HG02970 (cell line): ENCODE measurements around the gene ANKFN1.

ENCODE experiments used
- ATAC-seq: cut with Tn5 transposase; IDR thresholded peaks from one replicate; pipeline ENCODE4 v1.9.1; 2021; ENCODE audit warnings: mild to moderate bottlenecking, moderate library complexity, moderate number of reproducible peaks; ENCODE audit not compliant: unreplicated experiment, low FRiP score

The ANKFN1 gene

DNA sequence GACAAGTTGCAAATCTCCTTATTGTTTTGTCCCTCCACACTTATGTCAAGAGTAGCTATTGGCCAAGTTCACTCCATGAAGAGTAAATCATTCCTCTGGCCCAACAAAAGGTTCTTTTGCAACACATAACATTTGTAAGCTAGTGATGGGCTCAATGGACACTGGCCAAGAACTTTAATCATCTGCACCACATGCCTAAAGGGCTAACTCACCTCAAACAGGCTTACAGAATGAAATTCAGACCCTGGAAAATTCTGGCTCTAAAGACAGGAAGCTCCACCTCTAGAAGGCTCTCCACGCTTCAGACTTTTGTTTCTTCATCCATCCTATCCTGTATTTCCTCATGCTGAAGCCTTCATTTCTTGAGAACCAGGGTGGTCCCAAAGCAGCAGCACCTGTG, 10.9 kb upstream of the ANKFN1 start:
- no peak for ATAC-seq

GRCh38 chr17:56142781-56143180, 10.5 kb upstream of the ANKFN1 start:
- ATAC-seq, result no peak

DNA sequence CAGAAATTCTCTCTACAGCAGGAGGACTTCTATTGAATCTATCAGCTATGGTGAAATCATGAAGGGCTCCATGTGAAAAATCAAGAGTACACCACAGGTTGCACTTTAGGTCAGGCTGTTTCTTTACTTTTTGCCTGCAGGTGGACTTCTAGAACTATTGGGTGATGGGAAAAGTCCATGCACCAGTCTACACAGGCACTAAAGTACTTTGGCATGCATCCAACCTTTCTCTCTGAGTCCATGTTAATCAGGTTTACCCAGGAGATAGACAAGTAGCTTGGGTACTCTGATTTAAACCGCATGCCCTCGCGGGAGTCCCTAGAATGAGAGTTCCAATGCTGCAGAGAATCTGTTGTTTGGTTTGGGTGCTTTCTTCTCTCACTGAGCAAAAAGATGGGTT, 9.1 kb upstream of the ANKFN1 start:
- ATAC-seq, result no peak

GRCh38 chr17:56146534-56146933, 6.7 kb upstream of the ANKFN1 start:
- ATAC-seq, result no peak

GRCh38 chr17:56148333-56148732, 4.9 kb upstream of the ANKFN1 start:
- ATAC-seq, result no peak

DNA sequence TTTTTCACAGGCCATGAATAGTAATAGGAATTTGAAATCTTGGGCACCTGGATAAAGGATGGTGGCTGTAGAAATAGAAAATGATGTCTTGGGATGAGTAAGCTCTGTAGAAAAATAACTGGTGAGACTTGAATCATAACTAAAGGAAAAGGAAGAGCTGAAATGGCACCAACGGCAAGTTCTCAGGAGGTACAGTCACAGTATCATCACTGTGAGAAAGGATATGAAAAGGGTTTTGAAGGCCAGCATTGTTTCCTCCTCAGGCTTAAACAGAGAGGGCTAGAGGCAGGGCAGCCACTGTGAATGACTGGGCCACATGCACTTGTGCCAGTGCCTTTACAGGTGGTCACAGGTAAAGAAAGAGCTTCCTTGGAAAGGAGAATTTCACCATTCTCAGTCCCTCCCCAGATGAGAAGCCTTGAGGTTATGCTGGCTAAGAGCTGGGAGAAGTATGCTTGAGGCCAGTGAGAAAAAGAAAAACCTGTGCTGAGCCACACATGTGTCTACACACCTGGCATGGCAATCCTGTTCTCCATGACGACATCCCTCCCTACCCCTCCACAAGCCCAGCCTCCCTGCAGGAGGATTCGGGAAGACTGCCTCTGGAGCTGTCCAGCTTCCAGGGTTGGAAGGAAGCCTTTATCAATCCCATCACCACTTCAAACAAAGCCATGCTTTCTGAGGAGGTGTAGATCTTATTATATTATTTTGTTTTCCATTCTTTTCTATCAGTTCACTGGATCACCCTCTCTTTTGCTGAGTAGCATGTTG, 3.8 kb upstream of the ANKFN1 start:
- no peak for ATAC-seq

DNA sequence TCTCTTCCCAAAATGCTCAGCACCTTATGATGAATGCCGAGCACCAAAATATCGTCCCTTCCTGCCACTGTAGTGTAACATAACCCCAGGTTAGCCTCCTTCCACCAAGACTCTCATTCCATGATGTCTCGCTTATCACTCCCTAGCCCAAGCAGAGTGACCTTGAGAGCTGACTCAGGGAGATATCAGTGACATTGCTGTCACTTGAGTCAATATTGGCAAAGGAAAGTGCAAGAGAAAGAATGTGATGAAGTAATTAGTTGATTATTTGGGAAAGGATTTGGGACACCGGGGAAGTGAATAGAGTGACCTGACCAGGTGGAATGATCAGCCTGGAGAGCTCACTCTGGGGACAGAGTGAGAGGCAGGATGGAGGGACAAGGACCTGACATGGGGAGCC, 2.6 kb upstream of the ANKFN1 start:
- no peak for ATAC-seq

GRCh38 chr17:56157845-56158244, 4.6 kb downstream of the ANKFN1 start:
- ATAC-seq, result no peak

- no peak for ATAC-seq
These were observed 5.1 kb downstream of the ANKFN1 start for GRCh38 chr17:56158344-56158743.

- no peak for ATAC-seq
These were observed 5.9 kb downstream of the ANKFN1 start for GRCh38 chr17:56158915-56159825.

DNA sequence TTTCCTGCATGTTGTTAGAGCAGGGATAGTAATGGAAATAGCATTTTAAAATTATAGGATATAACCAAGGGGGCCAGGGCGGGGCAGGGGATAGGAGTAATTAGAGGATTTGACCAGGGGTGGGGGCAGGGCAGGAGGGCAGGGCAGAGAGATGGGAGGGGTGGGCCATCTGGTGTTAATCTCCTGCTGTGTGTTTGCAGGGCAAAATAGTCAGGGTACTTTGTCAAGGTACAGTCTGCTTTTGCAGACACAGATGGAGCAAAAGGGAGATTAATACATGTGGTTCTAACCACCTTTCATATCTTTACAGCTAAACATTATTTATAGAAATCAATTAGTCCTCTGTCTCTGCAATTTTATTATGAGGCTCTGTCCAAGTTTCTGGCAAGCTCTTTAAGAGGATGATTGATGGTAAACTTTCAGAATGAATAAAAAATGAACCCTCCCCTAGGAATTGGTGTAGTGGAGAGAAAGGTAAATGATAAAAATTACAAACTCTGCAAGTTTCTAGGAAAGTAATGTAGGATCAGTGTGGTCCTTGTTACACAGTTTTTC, 6.6 kb downstream of the ANKFN1 start:
- ATAC-seq, result no peak

- no peak for ATAC-seq
These were observed 7.1 kb downstream of the ANKFN1 start for GRCh38 chr17:56160422-56160821.

DNA sequence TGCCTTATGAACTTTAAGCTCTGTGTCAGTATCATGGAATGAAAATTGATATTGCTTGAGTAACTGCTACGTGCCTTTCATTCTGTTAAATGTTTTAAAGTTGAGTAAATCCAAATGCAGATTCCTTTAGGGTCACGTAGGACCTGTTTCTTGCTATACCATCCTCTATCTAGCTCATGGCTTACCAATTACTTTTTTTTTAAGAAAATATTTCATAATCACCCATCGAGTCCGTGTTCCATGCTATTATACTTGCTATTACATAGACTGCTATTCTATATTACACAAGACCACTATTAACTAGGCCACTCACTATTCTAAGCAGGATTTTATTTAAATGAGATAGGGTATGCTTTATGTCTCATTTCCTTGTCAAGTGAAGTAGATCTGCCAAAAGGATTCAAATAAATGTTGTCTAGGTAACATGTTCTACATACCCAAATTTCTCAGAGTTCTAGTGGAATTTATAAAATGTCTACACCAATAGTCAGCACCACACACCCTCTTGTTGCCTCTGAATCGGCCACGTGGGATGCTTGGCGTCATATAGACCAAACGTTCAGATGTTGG, 11.9 kb downstream of the ANKFN1 start:
- no peak for ATAC-seq

DNA sequence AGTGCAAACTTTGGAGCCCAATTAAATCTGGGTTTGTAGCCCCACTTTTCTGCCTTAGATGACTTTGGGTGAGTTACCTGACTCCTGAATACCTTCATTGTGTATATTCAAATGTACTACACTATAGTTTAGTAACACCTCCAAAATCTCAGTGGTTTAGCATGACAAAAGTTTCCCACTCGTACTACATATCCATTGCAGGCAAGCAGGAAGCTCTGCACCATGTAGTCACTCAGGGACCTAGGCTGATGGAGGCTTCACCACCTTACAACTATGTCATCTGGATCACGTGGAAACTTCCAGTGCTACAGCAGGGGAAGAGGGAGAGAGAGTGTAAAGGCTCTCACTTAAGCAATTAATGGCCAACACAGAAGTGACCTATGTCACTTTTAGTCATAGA, 14.2 kb downstream of the ANKFN1 start:
- no peak for ATAC-seq

DNA sequence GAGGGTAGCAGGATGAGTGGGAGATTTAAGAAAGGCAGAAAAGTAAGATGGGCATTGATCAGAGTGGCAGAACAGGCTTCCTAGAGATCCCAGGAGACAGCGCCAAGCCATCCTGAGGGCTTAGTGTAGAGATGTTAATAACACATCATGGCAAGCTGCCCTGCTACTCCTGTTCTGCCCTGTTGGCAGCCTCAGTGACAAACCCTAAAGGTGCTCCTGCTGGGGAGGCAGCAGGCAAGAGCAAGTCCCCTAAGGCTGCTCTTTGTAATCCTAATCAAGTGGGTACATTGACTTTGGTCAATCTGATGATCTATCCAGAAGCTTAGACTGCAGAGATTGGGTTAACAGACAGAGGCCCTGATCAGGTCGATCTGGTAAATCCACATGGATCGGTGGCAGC, 16.3 kb downstream of the ANKFN1 start:
- ATAC-seq, result no peak

- ATAC-seq, result no peak
These were observed 18.1 kb downstream of the ANKFN1 start for GRCh38 chr17:56171186-56171959.

GRCh38 chr17:56172517-56172982, 19.3 kb downstream of the ANKFN1 start:
- no peak for ATAC-seq

- no peak for ATAC-seq
These were observed 19.8 kb downstream of the ANKFN1 start for GRCh38 chr17:56173026-56173425.

GRCh38 chr17:56173958-56174835, 20.9 kb downstream of the ANKFN1 start:
- ATAC-seq, result no peak
